Osteoblast (primary cell): Measurements from ENCODE around the gene ZFYVE19. TPM values are rescaled to one million over a fixed set of nuclear protein-coding genes. Genes with fewer than 3 reads are reported as not detected.

Experiments
- DNase-seq: peaks from one replicate; pipeline ENCODE4 v3.0.0; 2011; ENCODE audit warnings: low spot score, mixed read lengths; ENCODE audit not compliant: insufficient read length; ENCODE audit errors: missing footprints
- H2AFZ ChIP-seq: 2 replicates; pipeline ENCODE4 v1.6.0; 2011; ENCODE audit warnings: mild to moderate bottlenecking, low read length
- H3K27ac ChIP-seq: 2 replicates; pipeline ENCODE4 v1.5.1; 2011; ENCODE audit warnings: mild to moderate bottlenecking, low read depth, low read length, moderate library complexity
- H3K27me3 ChIP-seq: 2 replicates; pipeline ENCODE4 v1.6.0; 2012; ENCODE audit warnings: mild to moderate bottlenecking, control low read depth, inconsistent platforms, low read length, moderate library complexity; ENCODE audit not compliant: insufficient read depth
- H3K36me3 ChIP-seq: 2 replicates; pipeline ENCODE4 v1.5.1; 2011; ENCODE audit warnings: mild to moderate bottlenecking, low read length, control low read depth, moderate library complexity; ENCODE audit not compliant: insufficient read depth
- H3K4me1 ChIP-seq: 2 replicates; pipeline ENCODE4 v1.5.1; 2011; ENCODE audit warnings: mild to moderate bottlenecking, low read length, control low read depth, moderate library complexity; ENCODE audit not compliant: insufficient read depth
- H3K4me2 ChIP-seq: 2 replicates; pipeline ENCODE4 v1.6.0; 2011; ENCODE audit warnings: mild to moderate bottlenecking, low read length; ENCODE audit not compliant: insufficient read depth
- H3K4me3 ChIP-seq: fragments of 200-600 bp; sonication (generic); 3 replicates; pipeline ENCODE4 v1.5.1; 2012; ENCODE audit warnings: mild to moderate bottlenecking, low read length, inconsistent platforms; ENCODE audit not compliant: insufficient read depth
- H3K79me2 ChIP-seq: 2 replicates; pipeline ENCODE4 v1.6.0; 2012; ENCODE audit warnings: mild to moderate bottlenecking, low read length, control low read depth, inconsistent platforms; ENCODE audit not compliant: insufficient read depth
- H3K9me3 ChIP-seq: 2 replicates; pipeline ENCODE4 v1.5.1; 2011; ENCODE audit warnings: low read depth, low read length, control low read depth
- H4K20me1 ChIP-seq: 2 replicates; pipeline ENCODE4 v1.6.0; 2012; ENCODE audit warnings: mild to moderate bottlenecking, low read length, control low read depth; ENCODE audit not compliant: insufficient read depth
- CTCF ChIP-seq: IDR thresholded peaks from 2 replicates; pipeline ENCODE4 v1.5.1; 2011; ENCODE audit warnings: mild to moderate bottlenecking, low read depth, low read length, moderate library complexity; ENCODE audit errors: extremely low read depth
- total RNA-seq: library from RNA; depleted of rRNA; stranded (reverse); fragments of >200 nt; gene quantifications from 2 replicates; pipeline ENCODE4 v1.2.3, GENCODE V29; 2012

Gene ZFYVE19
- total RNA-seq, 1 donor, result 17.4 TPM

- Histone ChIP-seq H3K27me3 (peaks cover 12% of the 10 kb centered on the region), H2AFZ (no peak overlapping the region), H3K79me2 (no peaks in the 10 kb centered on the region), H3K4me3 (no peak overlapping the region), H4K20me1 (no peaks in the 10 kb centered on the region), H3K4me1 (no peaks in the 10 kb centered on the region), H3K36me3 (no peaks in the 10 kb centered on the region), H3K9me3 (no peaks in the 10 kb centered on the region), H3K4me2 (no peak overlapping the region), H3K27ac (no peak overlapping the region)
- TF ChIP-seq CTCF, result no peak
- DNase-seq, result no peak
These were observed 24.0 kb downstream of the ZFYVE19 start for GRCh38 chr15:40830884-40831283.

- no peak for TF ChIP-seq CTCF
- DNase-seq, result no peak
- Histone ChIP-seq H3K4me1 (no peaks in the 10 kb centered on the region), H4K20me1 (no peaks in the 10 kb centered on the region), H3K4me2 (no peak overlapping the region), H3K4me3 (no peak overlapping the region), H3K79me2 (no peaks in the 10 kb centered on the region), H2AFZ (no peak overlapping the region), H3K27me3 (peaks cover 5% of the 10 kb centered on the region), H3K27ac (no peak overlapping the region), H3K36me3 (no peaks in the 10 kb centered on the region), H3K9me3 (no peaks in the 10 kb centered on the region)
These were observed 25.0 kb downstream of the ZFYVE19 start for GRCh38 chr15:40831861-40832260.

GRCh38 chr15:40832903-40833302, 26.0 kb downstream of the ZFYVE19 start:
- H3K36me3 ChIP-seq, result no peaks in the 10 kb centered on the region
- H3K4me1 ChIP-seq, result no peaks in the 10 kb centered on the region
- H3K4me3 ChIP-seq, result no peak overlapping the region
- no peak overlapping the region for H3K27ac ChIP-seq
- TF ChIP-seq CTCF, result no peak
- H3K27me3 ChIP-seq, result peaks cover 2% of the 10 kb centered on the region
- H4K20me1 ChIP-seq, result no peaks in the 10 kb centered on the region
- no peak for DNase-seq
- H3K79me2 ChIP-seq, result no peaks in the 10 kb centered on the region
- no peak overlapping the region for H2AFZ ChIP-seq
- H3K4me2 ChIP-seq, result no peak overlapping the region
- no peaks in the 10 kb centered on the region for H3K9me3 ChIP-seq

GRCh38 chr15:40836020-40836419, 29.1 kb downstream of the ZFYVE19 start:
- no peak for DNase-seq
- no peaks in the 10 kb centered on the region for H3K4me1 ChIP-seq
- H3K79me2 ChIP-seq, result no peaks in the 10 kb centered on the region
- no peaks in the 10 kb centered on the region for H3K36me3 ChIP-seq
- no peak for TF ChIP-seq CTCF
- no peak overlapping the region for H3K4me2 ChIP-seq
- H3K4me3 ChIP-seq, result no peak overlapping the region
- no peak overlapping the region for H2AFZ ChIP-seq
- H3K27ac ChIP-seq, result no peak overlapping the region
- H3K27me3 ChIP-seq, result peaks cover 2% of the 10 kb centered on the region
- no peaks in the 10 kb centered on the region for H3K9me3 ChIP-seq
- no peaks in the 10 kb centered on the region for H4K20me1 ChIP-seq
